ENCODE measurements around the gene TENT5C. TPM values are rescaled to one million over a fixed set of nuclear protein-coding genes. Genes with fewer than 3 reads are reported as not detected.

The TENT5C gene
- total RNA-seq, 1 experiment from 2014 or later, result 19.8 TPM

DNA sequence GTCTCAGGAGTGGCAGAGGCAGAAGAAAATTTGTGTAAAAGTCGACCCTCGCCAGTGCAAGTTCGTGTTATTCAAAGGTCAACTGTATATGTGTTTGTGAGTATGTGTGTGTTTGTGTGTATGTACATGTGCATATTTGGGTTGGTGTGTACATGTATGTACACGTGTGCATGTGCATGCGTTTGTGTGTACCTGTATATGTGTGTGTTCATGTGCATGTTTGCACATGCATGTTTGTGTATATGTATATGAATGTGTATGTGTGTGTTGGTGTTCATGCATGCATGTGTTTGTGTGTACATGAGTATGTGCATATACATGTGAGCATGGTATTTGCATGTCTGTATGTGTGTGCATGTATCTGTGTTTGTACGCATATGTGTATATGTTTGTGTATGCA is 21.7 kb upstream of the TENT5C start:
- H3K4me3 Mint-ChIP-seq (ENCODE audit: unreplicated experiment), result no peak overlapping the region

GRCh38 chr1:117585086-117585485 is 20.8 kb upstream of the TENT5C start:
- Histone ChIP-seq H3K4me1 (peaks cover 4% of the 10 kb centered on the region; the same call in 1 of the 2 replicates), H3K9me3 (no peaks in the 10 kb centered on the region), H3K4me3 (ENCODE audit: low read depth, low read length) (no peak overlapping the region), H3K36me3 (ENCODE audit: control insufficient read depth, insufficient read depth, low read length) (no peaks in the 10 kb centered on the region), H3K27me3 (replicated peaks; ENCODE audit: control insufficient read depth, insufficient read depth, low read length) (no peaks in the 10 kb centered on the region)
- intact Hi-C loops (cut with micrococcal nuclease; ENCODE audit: unreplicated experiment), result no loop called here
- BruUV-seq (replicated peaks), result no TSS peak
- peaks cover under 1% of the 10 kb centered on the region for H3K4me1 Mint-ChIP-seq (ENCODE audit: low read depth, unreplicated experiment)
- TF ChIP-seq CTCF (IDR thresholded peaks at IDR 0.05; ENCODE audit: insufficient read depth in 1 of 2, low read depth in 1 of 2, low read length in 1 of 2, severe bottlenecking in 1 of 2, unreplicated experiment in 1 of 2), result no peak
- H3K27ac Mint-ChIP-seq (ENCODE audit: unreplicated experiment), result no peak overlapping the region
- CTCF ChIA-PET, result no interaction called here
- no peak for DNase-seq
- H3K27me3 Mint-ChIP-seq (ENCODE audit: insufficient read depth, unreplicated experiment), result no peaks in the 10 kb centered on the region
- no peaks in the 10 kb centered on the region for H3K9me3 Mint-ChIP-seq (ENCODE audit: unreplicated experiment)
- POLR2A ChIA-PET, result no interaction called here
- H3K4me3 Mint-ChIP-seq (ENCODE audit: unreplicated experiment), result no peak overlapping the region
- no peaks in the 10 kb centered on the region for H3K36me3 Mint-ChIP-seq (ENCODE audit: insufficient read depth, unreplicated experiment)

More for the DNA sequence above, 21.7 kb upstream of the TENT5C start:
- no peak for TF ChIP-seq CTCF (IDR thresholded peaks at IDR 0.05; ENCODE audit: insufficient read depth in 1 of 2, low read depth in 1 of 2, low read length in 1 of 2, severe bottlenecking in 1 of 2, unreplicated experiment in 1 of 2)
- Mint-ChIP-seq H3K27me3 (ENCODE audit: insufficient read depth, unreplicated experiment) (no peaks in the 10 kb centered on the region), H3K4me1 (ENCODE audit: low read depth, unreplicated experiment) (no peaks in the 10 kb centered on the region), H3K9me3 (ENCODE audit: unreplicated experiment) (no peaks in the 10 kb centered on the region), H3K36me3 (ENCODE audit: insufficient read depth, unreplicated experiment) (no peaks in the 10 kb centered on the region), H3K27ac (ENCODE audit: unreplicated experiment) (no peak overlapping the region)
- Histone ChIP-seq H3K4me1 (no peaks in the 10 kb centered on the region), H3K9me3 (no peaks in the 10 kb centered on the region), H3K36me3 (ENCODE audit: control insufficient read depth, insufficient read depth, low read length) (no peaks in the 10 kb centered on the region), H3K4me3 (ENCODE audit: low read depth, low read length) (no peak overlapping the region), H3K27me3 (replicated peaks; ENCODE audit: control insufficient read depth, insufficient read depth, low read length) (no peaks in the 10 kb centered on the region)
- no peak for DNase-seq
- intact Hi-C loops (cut with micrococcal nuclease; ENCODE audit: unreplicated experiment), result no loop called here
- BruUV-seq (replicated peaks), result no TSS peak
- POLR2A ChIA-PET, result no interaction called here
- CTCF ChIA-PET, result no interaction called here

- no peaks in the 10 kb centered on the region for H3K36me3 ChIP-seq (ENCODE audit: control insufficient read depth, insufficient read depth, low read length)
- TF ChIP-seq CTCF (IDR thresholded peaks at IDR 0.05; ENCODE audit: insufficient read depth in 1 of 2, low read depth in 1 of 2, low read length in 1 of 2, severe bottlenecking in 1 of 2, unreplicated experiment in 1 of 2), result no peak
- Mint-ChIP-seq H3K9me3 (ENCODE audit: unreplicated experiment) (no peaks in the 10 kb centered on the region), H3K4me3 (ENCODE audit: unreplicated experiment) (no peak overlapping the region), H3K27me3 (ENCODE audit: insufficient read depth, unreplicated experiment) (no peaks in the 10 kb centered on the region), H3K36me3 (ENCODE audit: insufficient read depth, unreplicated experiment) (no peaks in the 10 kb centered on the region), H3K4me1 (ENCODE audit: low read depth, unreplicated experiment) (peaks cover 8% of the 10 kb centered on the region), H3K27ac (ENCODE audit: unreplicated experiment) (no peak overlapping the region)
- ChIA-PET POLR2A (no interaction called here), CTCF (interaction anchor here (0.7 kb wide), 1 partner anchor 45 kb away, joined by 3 read pairs; no protein-coding TSS in a partner anchor)
- intact Hi-C loops (cut with micrococcal nuclease; ENCODE audit: unreplicated experiment), result no loop called here
- no peaks in the 10 kb centered on the region for H3K9me3 ChIP-seq
- no peak overlapping the region for H3K4me3 ChIP-seq (ENCODE audit: low read depth, low read length)
- DNase-seq, result no peak
- BruUV-seq (replicated peaks), result no TSS peak
- H3K27me3 ChIP-seq (replicated peaks; ENCODE audit: control insufficient read depth, insufficient read depth, low read length), result no peaks in the 10 kb centered on the region
- H3K4me1 ChIP-seq, result peaks cover 10% of the 10 kb centered on the region; the same call in 1 of the 2 replicates
Observed at GRCh38 chr1:117586337-117586736, 19.5 kb upstream of the TENT5C start.

Measured in Caco-2 (cell line).